ENCODE data around the gene APC2. TPM values are rescaled to one million over a fixed set of nuclear protein-coding genes. Genes with fewer than 3 reads are reported as not detected.

APC2 gene
- total and polyA plus RNA-seq, 10 donors: 0.02 to 0.56 (median 0.14) TPM

DNA sequence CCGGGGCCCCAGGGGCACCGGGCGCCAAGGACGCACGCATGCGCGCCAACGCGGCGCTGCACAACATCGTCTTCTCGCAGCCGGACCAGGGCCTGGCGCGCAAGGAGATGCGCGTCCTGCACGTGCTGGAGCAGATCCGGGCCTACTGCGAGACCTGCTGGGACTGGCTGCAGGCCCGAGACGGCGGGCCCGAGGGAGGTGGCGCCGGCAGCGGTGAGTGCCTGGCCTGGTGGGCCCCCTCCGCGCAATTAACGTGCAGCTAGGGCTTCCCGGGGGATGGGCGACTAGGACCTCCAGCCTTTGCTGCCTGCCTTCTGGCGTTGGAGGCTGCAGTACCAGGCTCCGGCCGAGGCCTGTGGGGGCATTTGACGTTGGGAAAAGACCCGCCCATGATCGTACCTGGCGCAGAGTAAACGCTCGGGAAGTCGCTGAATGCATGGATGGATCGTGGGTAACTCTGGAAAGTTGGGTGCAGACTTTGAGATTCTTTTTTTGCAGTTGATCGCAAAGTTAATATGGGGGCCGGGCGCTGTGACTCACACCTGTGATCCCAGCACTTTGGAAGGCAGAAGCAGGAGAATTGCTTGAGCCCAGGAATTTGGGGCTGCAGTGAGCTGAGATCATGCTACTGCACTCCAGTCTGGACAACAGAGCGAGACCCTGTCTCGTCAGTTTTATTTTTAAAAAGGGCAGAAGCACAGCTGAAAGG is 7.3 kb downstream of the APC2 start:
- DNase-seq: no peak
- Histone ChIP-seq H3K9me3 (no peaks in the 10 kb centered on the region), H3K4me3 (no peak overlapping the region), H3K27ac (no peak overlapping the region), H3K36me3 (peaks cover 0 to 24% (median 4%) of the 10 kb centered on the region in 6 donors), H3K27me3 (replicated peaks in 1 of 7) (peaks cover 7 to 76% (median 59%) of the 10 kb centered on the region in 7 donors), H3K4me1 (peaks cover 4 to 50% (median 30%) of the 10 kb centered on the region in 6 donors)
- TF ChIP-seq CTCF (IDR thresholded peaks at IDR 0.05 in 8 of 11, conservative IDR thresholded peaks at IDR 0.05 in 3 of 11) (no peak), POLR2A (IDR thresholded peaks at IDR 0.05) (no peak), POLR2AphosphoS5 (IDR thresholded peaks at IDR 0.05) (peak; percentile 22 to 68 (median 45))
- WGBS, 5 donors: 13 to 27% (median 23%) methylated on average over 27 to 48 of the region's 48 CpGs
- intact Hi-C loops (cut with DNase I; ENCODE audit: low total_unique reads): no loop called here

DNA sequence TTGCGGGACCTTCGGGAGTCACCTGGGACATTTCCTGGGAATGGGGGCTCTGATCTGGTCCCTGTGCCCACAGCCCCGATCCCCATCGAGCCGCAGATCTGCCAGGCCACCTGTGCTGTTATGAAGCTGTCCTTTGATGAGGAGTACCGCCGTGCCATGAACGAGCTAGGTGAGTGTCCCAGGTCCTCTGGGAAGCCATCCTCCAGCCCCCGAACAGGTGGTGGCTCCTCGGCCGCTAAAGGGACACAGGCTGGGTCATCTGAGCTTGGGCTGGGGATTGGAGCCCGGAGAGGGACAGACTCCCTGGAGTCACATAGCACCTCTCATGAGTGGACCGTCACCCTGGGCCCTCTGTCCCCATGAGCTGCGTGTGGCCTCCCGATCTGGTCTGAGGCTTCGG is 8.0 kb downstream of the APC2 start:
- intact Hi-C loops (cut with DNase I; ENCODE audit: low total_unique reads): no loop called here

GRCh38 chr19:1459479-1459878 is 9.6 kb downstream of the APC2 start:
- DNase-seq: no peak
- H3K9me3 ChIP-seq: no peaks in the 10 kb centered on the region
- H3K27me3 ChIP-seq (replicated peaks in 1 of 7): peaks cover 4 to 56% (median 36%) of the 10 kb centered on the region in 7 donors
- H3K4me1 ChIP-seq: peaks cover 4 to 28% (median 22%) of the 10 kb centered on the region in 6 donors
- TF ChIP-seq POLR2A (IDR thresholded peaks at IDR 0.05) (no peak), CTCF (IDR thresholded peaks at IDR 0.05 in 8 of 11, conservative IDR thresholded peaks at IDR 0.05 in 3 of 11) (no peak), POLR2AphosphoS5 (IDR thresholded peaks at IDR 0.05) (no peak)
- intact Hi-C loops (cut with DNase I; ENCODE audit: low total_unique reads): no loop called here
- H3K36me3 ChIP-seq: peaks cover 0 to 24% (median 4%) of the 10 kb centered on the region in 6 donors
- 65 to 80% (median 75%) methylated on average over 9 of the region's 9 CpGs for WGBS, 5 donors
- no peak overlapping the region for H3K27ac ChIP-seq
- no peak overlapping the region for H3K4me3 ChIP-seq

More for the DNA sequence above, 8.0 kb downstream of the APC2 start:
- peak in 1 of 3 donors; percentile 34 for TF ChIP-seq POLR2AphosphoS5 (IDR thresholded peaks at IDR 0.05)
- TF ChIP-seq POLR2A (IDR thresholded peaks at IDR 0.05): no peak
- TF ChIP-seq CTCF (IDR thresholded peaks at IDR 0.05 in 8 of 11, conservative IDR thresholded peaks at IDR 0.05 in 3 of 11): no peak
- H3K27me3 ChIP-seq (replicated peaks in 1 of 7): peaks cover 5 to 69% (median 52%) of the 10 kb centered on the region in 7 donors
- no peak overlapping the region for H3K4me3 ChIP-seq
- H3K9me3 ChIP-seq: no peaks in the 10 kb centered on the region
- WGBS, 5 donors: 81 to 90% (median 83%) methylated on average over 8 to 16 of the region's 16 CpGs
- no peak for DNase-seq
- peaks cover 0 to 24% (median 4%) of the 10 kb centered on the region in 6 donors for H3K36me3 ChIP-seq
- H3K27ac ChIP-seq: no peak overlapping the region
- H3K4me1 ChIP-seq: peaks cover 4 to 43% (median 30%) of the 10 kb centered on the region in 6 donors
